Thyroid gland (tissue), 4 donors: ENCODE measurements around the gene GRHL1.

Source experiments
- POLR2A ChIP-seq, 2 donors: fragments of 450-650 bp; IDR thresholded peaks; one replicate each; pipeline ENCODE4 v1.6.1; 2017; ENCODE audit warnings: antibody characterized with exemption in 2 of 2, mild to moderate bottlenecking in 2 of 2, moderate library complexity in 1 of 2
- TF ChIP-seq, protein P1 (sequence below), 6 experiments: fragments of 200-600 bp in 3 of 6; fragments of 450-650 bp in 3 of 6; sonication (generic) in 3 of 6; IDR thresholded peaks; one replicate each; pipeline ENCODE4 v1.5.1; 2016 to 2019; ENCODE audit warnings: antibody characterized with exemption in 6 of 6, mild to moderate bottlenecking in 2 of 6, inconsistent platforms in 1 of 6, moderate library complexity in 1 of 6

DNA sequence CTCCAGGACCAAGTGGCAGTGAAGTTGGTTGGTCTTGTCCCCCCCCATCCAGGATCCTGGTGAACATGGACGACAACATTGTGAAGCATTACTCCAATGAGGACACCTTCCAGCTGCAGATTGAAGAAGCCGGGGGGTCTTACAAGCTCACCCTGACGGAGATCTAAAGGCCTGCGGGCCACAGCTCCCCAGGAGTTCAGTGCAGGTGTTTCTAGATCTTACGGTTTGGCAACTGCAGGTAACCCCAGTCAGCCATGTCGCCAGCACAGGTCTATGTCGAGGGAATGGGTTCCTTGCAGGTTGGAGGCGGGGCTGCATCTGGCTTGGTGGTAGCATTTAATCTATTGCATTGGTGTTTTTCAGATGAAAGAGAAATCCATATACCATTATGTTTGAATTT, 49.0 kb downstream of the GRHL1 start:
- TF ChIP-seq, protein P1, sequence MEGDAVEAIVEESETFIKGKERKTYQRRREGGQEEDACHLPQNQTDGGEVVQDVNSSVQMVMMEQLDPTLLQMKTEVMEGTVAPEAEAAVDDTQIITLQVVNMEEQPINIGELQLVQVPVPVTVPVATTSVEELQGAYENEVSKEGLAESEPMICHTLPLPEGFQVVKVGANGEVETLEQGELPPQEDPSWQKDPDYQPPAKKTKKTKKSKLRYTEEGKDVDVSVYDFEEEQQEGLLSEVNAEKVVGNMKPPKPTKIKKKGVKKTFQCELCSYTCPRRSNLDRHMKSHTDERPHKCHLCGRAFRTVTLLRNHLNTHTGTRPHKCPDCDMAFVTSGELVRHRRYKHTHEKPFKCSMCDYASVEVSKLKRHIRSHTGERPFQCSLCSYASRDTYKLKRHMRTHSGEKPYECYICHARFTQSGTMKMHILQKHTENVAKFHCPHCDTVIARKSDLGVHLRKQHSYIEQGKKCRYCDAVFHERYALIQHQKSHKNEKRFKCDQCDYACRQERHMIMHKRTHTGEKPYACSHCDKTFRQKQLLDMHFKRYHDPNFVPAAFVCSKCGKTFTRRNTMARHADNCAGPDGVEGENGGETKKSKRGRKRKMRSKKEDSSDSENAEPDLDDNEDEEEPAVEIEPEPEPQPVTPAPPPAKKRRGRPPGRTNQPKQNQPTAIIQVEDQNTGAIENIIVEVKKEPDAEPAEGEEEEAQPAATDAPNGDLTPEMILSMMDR (IDR thresholded peaks at IDR 0.05), result no peak
- TF ChIP-seq POLR2A (IDR thresholded peaks at IDR 0.05), result no peak
